ENCODE data around the gene HES6. TPM values are rescaled to one million over a fixed set of nuclear protein-coding genes. Genes with fewer than 3 reads are reported as not detected.

HES6 gene
- total and polyA plus RNA-seq, 9 donors = 0.33 to 12.4 (median 2.0) TPM

DNA sequence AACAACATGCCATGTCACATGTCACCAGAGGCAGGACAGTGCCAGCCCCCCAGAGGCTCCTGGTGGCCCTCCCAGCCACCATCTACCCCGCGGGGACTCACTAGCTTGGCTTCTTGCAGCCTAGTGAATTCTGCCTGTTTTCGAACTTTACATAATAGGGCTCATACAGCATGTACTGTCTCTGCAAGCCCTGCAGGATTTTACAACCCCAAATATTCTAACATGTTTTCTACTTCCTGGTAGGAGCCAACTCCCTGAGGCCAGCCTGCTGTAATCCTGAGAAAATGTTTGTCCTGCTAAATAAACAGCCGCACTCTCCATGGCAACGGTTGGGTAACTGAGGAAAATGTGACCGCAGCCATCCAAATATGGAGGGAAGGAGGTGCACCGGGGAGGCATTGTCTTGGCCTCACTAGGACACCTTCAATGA lies 45.8 kb upstream of the HES6 start:
- Histone ChIP-seq H3K36me3 (no peaks in the 10 kb centered on the region), H3K9me3 (no peaks in the 10 kb centered on the region), H3K27ac (peak overlapping the region in 1 of 2 donors; percentile 90), H3K27me3 (no peaks in the 10 kb centered on the region), H3K4me1 (ENCODE audit: insufficient read depth) (peaks cover 10% of the 10 kb centered on the region), H3K4me3 (no peak overlapping the region)
- DNase-seq = peak; percentile 57 to 85 (median 65)
- intact Hi-C loops (cut with DNase I) = no loop called here
- WGBS, 3 donors = 42 to 58% (median 50%) methylated on average over 7 of the region's 7 CpGs
- TF ChIP-seq POLR2A (IDR thresholded peaks at IDR 0.05) = no peak
- TF ChIP-seq, protein P1, sequence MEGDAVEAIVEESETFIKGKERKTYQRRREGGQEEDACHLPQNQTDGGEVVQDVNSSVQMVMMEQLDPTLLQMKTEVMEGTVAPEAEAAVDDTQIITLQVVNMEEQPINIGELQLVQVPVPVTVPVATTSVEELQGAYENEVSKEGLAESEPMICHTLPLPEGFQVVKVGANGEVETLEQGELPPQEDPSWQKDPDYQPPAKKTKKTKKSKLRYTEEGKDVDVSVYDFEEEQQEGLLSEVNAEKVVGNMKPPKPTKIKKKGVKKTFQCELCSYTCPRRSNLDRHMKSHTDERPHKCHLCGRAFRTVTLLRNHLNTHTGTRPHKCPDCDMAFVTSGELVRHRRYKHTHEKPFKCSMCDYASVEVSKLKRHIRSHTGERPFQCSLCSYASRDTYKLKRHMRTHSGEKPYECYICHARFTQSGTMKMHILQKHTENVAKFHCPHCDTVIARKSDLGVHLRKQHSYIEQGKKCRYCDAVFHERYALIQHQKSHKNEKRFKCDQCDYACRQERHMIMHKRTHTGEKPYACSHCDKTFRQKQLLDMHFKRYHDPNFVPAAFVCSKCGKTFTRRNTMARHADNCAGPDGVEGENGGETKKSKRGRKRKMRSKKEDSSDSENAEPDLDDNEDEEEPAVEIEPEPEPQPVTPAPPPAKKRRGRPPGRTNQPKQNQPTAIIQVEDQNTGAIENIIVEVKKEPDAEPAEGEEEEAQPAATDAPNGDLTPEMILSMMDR (IDR thresholded peaks at IDR 0.05) = no peak
- no peak for TF ChIP-seq EP300 (IDR thresholded peaks at IDR 0.05)

DNA sequence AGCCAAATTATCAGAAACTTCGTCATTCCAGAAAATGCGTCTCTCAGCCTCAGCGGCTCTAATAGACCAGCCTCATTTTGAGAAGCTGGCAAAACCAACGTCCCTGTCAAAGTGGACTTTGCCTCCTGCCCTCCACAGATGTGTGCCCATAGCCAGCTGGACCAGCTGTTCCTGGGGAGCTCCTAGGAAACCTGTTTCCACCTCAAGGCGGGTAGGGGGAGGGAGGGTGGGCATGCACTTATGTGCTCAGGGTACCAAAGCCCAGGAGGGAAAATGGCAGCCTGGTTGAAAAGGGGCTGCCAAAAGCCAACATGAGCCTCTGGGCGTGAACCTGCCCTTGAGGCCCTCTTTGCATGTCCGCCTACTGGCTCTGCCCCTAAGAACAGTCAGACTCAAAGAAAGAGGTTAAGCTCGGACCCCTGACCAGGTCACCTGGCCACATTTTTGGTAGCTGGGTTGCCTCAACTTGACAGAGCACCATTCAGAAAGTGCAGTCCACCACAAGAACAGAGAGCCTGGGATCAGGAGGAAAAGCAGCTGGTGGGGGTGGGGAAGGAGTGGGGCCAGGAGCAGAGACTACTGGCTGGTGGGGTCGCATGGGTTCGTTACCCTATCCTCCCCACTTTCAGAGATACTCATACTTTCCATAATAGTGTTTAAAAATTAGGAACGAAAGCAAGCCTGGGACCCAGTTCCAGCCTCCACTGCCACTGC lies 45.1 kb upstream of the HES6 start:
- peaks cover 10% of the 10 kb centered on the region for H3K4me1 ChIP-seq (ENCODE audit: insufficient read depth)
- no peak for DNase-seq
- TF ChIP-seq, protein P1 (IDR thresholded peaks at IDR 0.05) = no peak
- TF ChIP-seq POLR2A (IDR thresholded peaks at IDR 0.05) (no peak), EP300 (IDR thresholded peaks at IDR 0.05) (no peak)
- 86 to 87% (median 87%) methylated on average over 11 of the region's 11 CpGs for WGBS, 3 donors
- H3K27ac ChIP-seq = no peak overlapping the region
- no peaks in the 10 kb centered on the region for H3K27me3 ChIP-seq
- no peaks in the 10 kb centered on the region for H3K36me3 ChIP-seq
- H3K4me3 ChIP-seq = no peak overlapping the region
- intact Hi-C loops (cut with DNase I) = no loop called here
- H3K9me3 ChIP-seq = no peaks in the 10 kb centered on the region

- DNase-seq = no peak
- TF ChIP-seq EP300 (IDR thresholded peaks at IDR 0.05) (no peak), POLR2A (IDR thresholded peaks at IDR 0.05) (no peak)
- TF ChIP-seq, protein P1 (IDR thresholded peaks at IDR 0.05) = no peak
- H3K27ac ChIP-seq = no peak overlapping the region
- 93 to 94% (median 93%) methylated on average over 17 of the region's 17 CpGs for WGBS, 3 donors
- no peak overlapping the region for H3K4me3 ChIP-seq
- H3K36me3 ChIP-seq = no peaks in the 10 kb centered on the region
- H3K9me3 ChIP-seq = no peaks in the 10 kb centered on the region
- H3K4me1 ChIP-seq (ENCODE audit: insufficient read depth) = peaks cover 10% of the 10 kb centered on the region
- intact Hi-C loops (cut with DNase I) = no loop called here
- no peaks in the 10 kb centered on the region for H3K27me3 ChIP-seq
These were observed 43.3 kb upstream of the HES6 start for GRCh38 chr2:238282861-238283738.

DNA sequence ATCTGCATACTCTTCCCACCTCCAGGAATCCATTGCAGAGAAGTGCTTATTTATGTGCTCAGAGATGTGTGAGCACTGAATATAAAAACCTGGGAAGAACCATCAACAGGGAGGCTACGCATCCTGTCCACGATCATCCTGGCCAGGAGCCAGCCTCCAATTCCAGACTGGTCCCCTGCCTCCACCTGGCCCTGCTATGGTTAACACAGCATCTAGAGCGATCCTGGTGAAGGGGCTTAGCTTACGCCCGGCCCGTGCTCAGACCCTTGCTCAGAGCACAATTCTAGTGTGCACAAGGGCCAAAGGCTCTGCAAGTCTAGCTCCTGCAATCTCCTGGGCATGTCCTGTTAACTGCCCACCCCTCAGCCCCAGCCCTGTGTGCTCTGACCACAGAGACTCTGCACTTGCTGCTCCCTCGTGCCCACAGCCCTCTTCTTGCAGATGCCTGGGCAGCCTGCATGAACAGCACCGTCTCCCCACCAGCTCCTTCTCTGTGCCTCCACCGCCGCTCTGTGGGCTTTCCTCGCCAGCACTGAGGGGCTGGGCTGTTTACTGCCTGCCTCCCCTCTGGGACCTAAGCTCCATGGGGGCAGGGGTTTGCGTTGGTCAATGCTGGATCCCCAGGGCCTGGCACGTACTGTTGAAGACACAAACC lies 42.1 kb upstream of the HES6 start:
- intact Hi-C loops (cut with DNase I) = no loop called here
- H3K27me3 ChIP-seq = no peaks in the 10 kb centered on the region
- WGBS, 3 donors = 83 to 86% (median 84%) methylated on average over 13 of the region's 13 CpGs
- peaks cover 5% of the 10 kb centered on the region for H3K4me1 ChIP-seq (ENCODE audit: insufficient read depth)
- TF ChIP-seq POLR2A (IDR thresholded peaks at IDR 0.05) (no peak), EP300 (IDR thresholded peaks at IDR 0.05) (no peak)
- TF ChIP-seq, protein P1 (IDR thresholded peaks at IDR 0.05) = no peak
- H3K27ac ChIP-seq = no peak overlapping the region
- no peaks in the 10 kb centered on the region for H3K9me3 ChIP-seq
- no peak overlapping the region for H3K4me3 ChIP-seq
- no peak for DNase-seq
- H3K36me3 ChIP-seq = no peaks in the 10 kb centered on the region
